ENCODE results near the gene NRXN3. TPM values are rescaled to one million over a fixed set of nuclear protein-coding genes. Genes with fewer than 3 reads are reported as not detected.

The NRXN3 gene
- total and polyA plus RNA-seq, 7 donors, result 0.06 to 0.74 (median 0.15) TPM

DNA sequence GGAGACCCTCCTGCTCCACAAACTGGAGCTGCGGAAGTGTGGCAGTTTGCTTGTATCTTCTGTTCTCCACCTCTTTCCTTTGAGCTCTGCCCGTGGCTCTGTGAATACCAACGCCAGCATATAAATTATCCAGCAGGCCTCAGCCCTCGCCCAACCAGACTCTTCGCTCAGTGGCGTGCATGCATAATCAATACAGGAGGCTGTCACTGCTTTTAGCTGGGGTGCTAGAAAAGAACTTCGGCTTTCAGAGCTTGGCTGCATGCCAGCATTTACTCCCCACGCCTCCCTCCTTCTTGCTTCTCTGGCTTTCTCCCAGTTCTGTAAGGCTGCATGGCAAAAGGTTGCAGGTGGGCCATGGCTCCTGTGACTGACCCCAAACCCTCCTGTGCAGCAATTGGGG, 26.9 kb downstream of the NRXN3 start:
- 59 to 67% (median 66%) methylated on average over 8 of the region's 8 CpGs for WGBS, 3 donors
- intact Hi-C loops (cut with DNase I), result no loop called here
- no peak for ATAC-seq

GRCh38 chr14:78202163-78202562, 32.0 kb downstream of the NRXN3 start:
- no peak overlapping the region for H3K27ac ChIP-seq
- H3K36me3 ChIP-seq (ENCODE audit: insufficient read depth in 1 of 2, low read depth in 1 of 2), result no peaks in the 10 kb centered on the region
- no peak for TF ChIP-seq CTCF (IDR thresholded peaks at IDR 0.05)
- no peak overlapping the region for H3K4me3 ChIP-seq
- H3K4me1 ChIP-seq, result no peaks in the 10 kb centered on the region
- H3K27me3 ChIP-seq (ENCODE audit: insufficient read depth in 3 of 3, low read length in 2 of 3), result peaks cover 0 to 4% (median under 1%) of the 10 kb centered on the region in 3 donors
- no peak for DNase-seq
- WGBS, 3 donors, result 53 to 56% (median 55%) methylated on average over 5 of the region's 5 CpGs
- no peak for ATAC-seq
- H3K9me3 ChIP-seq, result no peaks in the 10 kb centered on the region
- intact Hi-C loops (cut with DNase I), result no loop called here

More for the DNA sequence above, 26.9 kb downstream of the NRXN3 start:
- no peak for TF ChIP-seq CTCF (IDR thresholded peaks at IDR 0.05)
- no peaks in the 10 kb centered on the region for H3K36me3 ChIP-seq (ENCODE audit: insufficient read depth in 1 of 2, low read depth in 1 of 2)
- H3K4me3 ChIP-seq, result no peak overlapping the region
- H3K27me3 ChIP-seq (ENCODE audit: insufficient read depth in 3 of 3, low read length in 2 of 3), result peaks cover 0 to 4% (median 0%) of the 10 kb centered on the region in 3 donors
- DNase-seq, result no peak
- H3K4me1 ChIP-seq, result no peaks in the 10 kb centered on the region
- no peaks in the 10 kb centered on the region for H3K9me3 ChIP-seq
- H3K27ac ChIP-seq, result no peak overlapping the region

- no peak for ATAC-seq
- Histone ChIP-seq H3K9me3 (no peaks in the 10 kb centered on the region), H3K27ac (no peak overlapping the region), H3K4me1 (no peaks in the 10 kb centered on the region), H3K4me3 (no peak overlapping the region), H3K36me3 (ENCODE audit: insufficient read depth in 1 of 2, low read depth in 1 of 2) (no peaks in the 10 kb centered on the region), H3K27me3 (ENCODE audit: insufficient read depth in 3 of 3, low read length in 2 of 3) (peaks cover 0 to 4% (median 2%) of the 10 kb centered on the region in 3 donors)
- DNase-seq, result no peak
- intact Hi-C loops (cut with DNase I), result no loop called here
- no peak for TF ChIP-seq CTCF (IDR thresholded peaks at IDR 0.05)
- WGBS, 3 donors, result 19 to 52% (median 44%) methylated on average over 1 of the region's 1 CpG
Measured at GRCh38 chr14:78202976-78203375, 32.8 kb downstream of the NRXN3 start.

GRCh38 chr14:78207414-78207813, 37.2 kb downstream of the NRXN3 start:
- no peak for ATAC-seq
- no peaks in the 10 kb centered on the region for H3K4me1 ChIP-seq
- no peak overlapping the region for H3K4me3 ChIP-seq
- DNase-seq, result no peak
- no peaks in the 10 kb centered on the region for H3K36me3 ChIP-seq (ENCODE audit: insufficient read depth in 1 of 2, low read depth in 1 of 2)
- H3K9me3 ChIP-seq, result peaks cover 5% of the 10 kb centered on the region
- WGBS, 3 donors, result 75 to 78% (median 76%) methylated on average over 5 of the region's 5 CpGs
- no peak for TF ChIP-seq CTCF (IDR thresholded peaks at IDR 0.05)
- H3K27ac ChIP-seq, result no peak overlapping the region
- peaks cover 0 to 2% (median 0%) of the 10 kb centered on the region in 3 donors for H3K27me3 ChIP-seq (ENCODE audit: insufficient read depth in 3 of 3, low read length in 2 of 3)
- intact Hi-C loops (cut with DNase I), result no loop called here

GRCh38 chr14:78220273-78220672, 50.1 kb downstream of the NRXN3 start:
- Histone ChIP-seq H3K36me3 (ENCODE audit: insufficient read depth in 1 of 2, low read depth in 1 of 2) (no peaks in the 10 kb centered on the region), H3K9me3 (no peaks in the 10 kb centered on the region), H3K4me1 (no peaks in the 10 kb centered on the region), H3K27me3 (ENCODE audit: insufficient read depth in 3 of 3, low read length in 2 of 3) (no peaks in the 10 kb centered on the region), H3K4me3 (no peak overlapping the region), H3K27ac (no peak overlapping the region)
- WGBS, 3 donors, result 76 to 80% (median 77%) methylated on average over 5 of the region's 5 CpGs
- no peak for TF ChIP-seq CTCF (IDR thresholded peaks at IDR 0.05)
- ATAC-seq, result no peak
- intact Hi-C loops (cut with DNase I), result loop anchor here in 1 of 2 donors (5.0 kb wide), 1 partner anchor 233 kb away; no protein-coding TSS in a partner anchor
- DNase-seq, result no peak

Data from psoas muscle (tissue), 8 donors.